DOHH2 (cell line): ENCODE results near the gene TWIST2.

Experiments
- CTCF ChIP-seq: fragments of 200-600 bp; sonication (generic); IDR thresholded peaks from one replicate; pipeline ENCODE4 v1.5.1; 2014; ENCODE audit warnings: antibody characterized with exemption, mild to moderate bottlenecking, low read depth, low read length; ENCODE audit not compliant: poor library complexity, severe bottlenecking
- EZH2phosphoT487 ChIP-seq: fragments of 200-600 bp; sonication (generic); IDR thresholded peaks from 2 replicates; pipeline ENCODE4 v1.6.1; 2017; ENCODE audit warnings: borderline replicate concordance, mild to moderate bottlenecking, antibody characterized with exemption, low read length, moderate library complexity, mixed read lengths

GRCh38 chr2:238876232-238876630, 28.3 kb downstream of the TWIST2 start:
- TF ChIP-seq CTCF: no peak
- no peak for TF ChIP-seq EZH2phosphoT487
